Stimulated activated CD4-positive, alpha-beta T cell treated with anti-CD3 and anti-CD28 coated beads, Interleukin-4, amount 100 ng/mL, for 24 hours (primary cell): Measurements from ENCODE around the gene RBP5.

Source experiments
- DNase-seq: peaks from one replicate; pipeline ENCODE4 v3.0.0-alpha.2; 2020

Gene RBP5

GRCh38 chr12:7099290-7099996 lies 29.2 kb downstream of the RBP5 start:
- DNase-seq = no peak

GRCh38 chr12:7096979-7097378 lies 31.7 kb downstream of the RBP5 start:
- DNase-seq = no peak

- no peak for DNase-seq
These were observed 32.4 kb downstream of the RBP5 start for GRCh38 chr12:7096006-7096932.

GRCh38 chr12:7093892-7094291 lies 34.8 kb downstream of the RBP5 start:
- DNase-seq = no peak

- no peak for DNase-seq
These were observed 35.2 kb downstream of the RBP5 start for GRCh38 chr12:7093486-7093885.

- DNase-seq = no peak
These were observed 35.7 kb downstream of the RBP5 start for GRCh38 chr12:7092986-7093460.

GRCh38 chr12:7092229-7092985 lies 36.3 kb downstream of the RBP5 start, which contains the start of gene C1R:
C1R (minus strand) TSS chr12:7092445; CDS start chr12:7092388, 57 bp downstream.
- peak; percentile 76 for DNase-seq

- no peak for DNase-seq
These were observed 36.9 kb downstream of the RBP5 start for GRCh38 chr12:7091660-7092228.

- no peak for DNase-seq
These were observed 37.5 kb downstream of the RBP5 start for GRCh38 chr12:7091171-7091570.

GRCh38 chr12:7090222-7090998 lies 38.3 kb downstream of the RBP5 start:
- DNase-seq = no peak

- DNase-seq = no peak
These were observed 39.4 kb downstream of the RBP5 start for GRCh38 chr12:7089196-7089871.

- DNase-seq = no peak
These were observed 45.6 kb downstream of the RBP5 start for GRCh38 chr12:7083125-7083524.

- DNase-seq = no peak
These were observed 47.7 kb downstream of the RBP5 start for GRCh38 chr12:7081037-7081436.

- DNase-seq = no peak
These were observed 48.9 kb downstream of the RBP5 start for GRCh38 chr12:7079826-7080125.

- DNase-seq = no peak
These were observed 50.5 kb downstream of the RBP5 start for GRCh38 chr12:7078163-7078562.

- DNase-seq = no peak
These were observed 52.2 kb downstream of the RBP5 start for GRCh38 chr12:7076493-7076892.

GRCh38 chr12:7075939-7076338 lies 52.8 kb downstream of the RBP5 start:
- no peak for DNase-seq

- no peak for DNase-seq
These were observed 53.2 kb downstream of the RBP5 start for GRCh38 chr12:7075518-7075917.

GRCh38 chr12:7073946-7074345 lies 54.7 kb downstream of the RBP5 start:
- DNase-seq = no peak
